SKM-1 (cell line): ENCODE data around the gene MLLT3.
"Not testable (repeated sequence)": the region's sequence is repeated elsewhere in the genome, so short reads cannot be mapped to it uniquely, and the experiment has no call there.

Experiments used
- DNase-seq: peaks from one replicate; lab custom pipeline; 2025; ENCODE audit not compliant: unreplicated experiment; lab: John Stamatoyannopoulos, UW

MLLT3 gene

GRCh38 chr9:20599195-20599594 is 23.1 kb downstream of the MLLT3 start:
- DNase-seq, result no peak

- DNase-seq, result no peak
Observed at GRCh38 chr9:20598367-20598766, 23.9 kb downstream of the MLLT3 start.

GRCh38 chr9:20597862-20598261 is 24.4 kb downstream of the MLLT3 start:
- DNase-seq, result no peak

- no peak for DNase-seq
Observed at GRCh38 chr9:20594608-20595007, 27.7 kb downstream of the MLLT3 start.

- no peak for DNase-seq
Observed at GRCh38 chr9:20593537-20593936, 28.8 kb downstream of the MLLT3 start.

- DNase-seq, result no peak
Observed at GRCh38 chr9:20593105-20593504, 29.2 kb downstream of the MLLT3 start.

- no peak for DNase-seq
Observed at GRCh38 chr9:20592673-20593072, 29.6 kb downstream of the MLLT3 start.

GRCh38 chr9:20591223-20591622 is 31.1 kb downstream of the MLLT3 start:
- DNase-seq, result no peak

- DNase-seq, result no peak
Observed at GRCh38 chr9:20584968-20585643, 37.2 kb downstream of the MLLT3 start.

- not testable (repeated sequence) for DNase-seq
Observed at GRCh38 chr9:20583088-20583487, 39.2 kb downstream of the MLLT3 start.

- DNase-seq, result no peak
Observed at GRCh38 chr9:20582150-20582549, 40.1 kb downstream of the MLLT3 start.

- no peak for DNase-seq
Observed at GRCh38 chr9:20580673-20581072, 41.6 kb downstream of the MLLT3 start.

GRCh38 chr9:20579524-20580314 is 42.6 kb downstream of the MLLT3 start:
- DNase-seq, result no peak

GRCh38 chr9:20573023-20573422 is 49.3 kb downstream of the MLLT3 start:
- DNase-seq, result no peak

- no peak for DNase-seq
Observed at GRCh38 chr9:20570756-20571155, 51.5 kb downstream of the MLLT3 start.

- DNase-seq, result no peak
Observed at GRCh38 chr9:20570087-20570486, 52.2 kb downstream of the MLLT3 start.

- no peak for DNase-seq
Observed at GRCh38 chr9:20569525-20569924, 52.8 kb downstream of the MLLT3 start.

GRCh38 chr9:20568400-20568799 is 53.9 kb downstream of the MLLT3 start:
- no peak for DNase-seq

GRCh38 chr9:20566401-20566800 is 55.9 kb downstream of the MLLT3 start:
- DNase-seq, result no peak

- no peak for DNase-seq
Observed at GRCh38 chr9:20564650-20565049, 57.6 kb downstream of the MLLT3 start.

GRCh38 chr9:20563917-20564316 is 58.4 kb downstream of the MLLT3 start:
- DNase-seq, result no peak

GRCh38 chr9:20562051-20562450 is 60.2 kb downstream of the MLLT3 start:
- no peak for DNase-seq

- no peak for DNase-seq
Observed at GRCh38 chr9:20561531-20561930, 60.8 kb downstream of the MLLT3 start.
